ENCODE results near the gene ZFAND3. TPM values are rescaled to one million over a fixed set of nuclear protein-coding genes. Genes with fewer than 3 reads are reported as not detected.
A peak's percentile ranks its signal among the peaks of the same experiment; 100 is the strongest.

The ZFAND3 gene
- total RNA-seq, 1 donor from 2014 or later = 131 TPM

GRCh38 chr6:37809197-37809543 lies 10.4 kb upstream of the ZFAND3 start:
- H3K9ac ChIP-seq (ENCODE audit: low read length) = no peak overlapping the region
- H3K27me3 Mint-ChIP-seq (ENCODE audit: low read depth, unreplicated experiment) = peaks cover 21% of the 10 kb centered on the region
- no peak for FAIRE-seq
- peaks cover 2% of the 10 kb centered on the region for H3K4me1 Mint-ChIP-seq (ENCODE audit: low read depth, unreplicated experiment)
- H3K4me3 ChIP-seq (ENCODE audit: insufficient read depth, low read depth, low read length) = no peak overlapping the region
- no peaks in the 10 kb centered on the region for H3K9me3 ChIP-seq (ENCODE audit: insufficient read depth, low read depth, low read length)
- peaks cover 11% of the 10 kb centered on the region for H3K27me3 ChIP-seq (ENCODE audit: insufficient read depth, low read length)
- DNase-seq (ENCODE audit: low read depth) = peak; percentile 30
- no peaks in the 10 kb centered on the region for H4K20me1 ChIP-seq (ENCODE audit: insufficient read depth, low read length)
- H3K4me2 ChIP-seq (ENCODE audit: low read length) = no peak overlapping the region
- H2AFZ ChIP-seq (ENCODE audit: low read depth, low read length) = no peak overlapping the region
- H3K27ac Mint-ChIP-seq (ENCODE audit: unreplicated experiment) = no peak overlapping the region
- H3K36me3 Mint-ChIP-seq (ENCODE audit: low read depth, unreplicated experiment) = no peaks in the 10 kb centered on the region
- H3K4me1 ChIP-seq (ENCODE audit: insufficient read depth, low read length) = no peaks in the 10 kb centered on the region
- H3K79me2 ChIP-seq (ENCODE audit: insufficient read depth, low read length) = no peaks in the 10 kb centered on the region
- no peak for TF ChIP-seq EZH2 (IDR thresholded peaks at IDR 0.05; ENCODE audit: insufficient read depth, low read length)
- no peak for TF ChIP-seq CTCF (IDR thresholded peaks at IDR 0.05; ENCODE audit: insufficient read depth, low read depth, low read length)
- H3K4me3 Mint-ChIP-seq (ENCODE audit: unreplicated experiment) = no peak overlapping the region
- no peaks in the 10 kb centered on the region for H3K36me3 ChIP-seq (ENCODE audit: insufficient read depth, low read length)
- H3K27ac ChIP-seq (ENCODE audit: low read depth, low read length) = no peak overlapping the region
- peaks cover 2% of the 10 kb centered on the region for H3K9me3 Mint-ChIP-seq (ENCODE audit: unreplicated experiment)

- no peak overlapping the region for H3K4me3 Mint-ChIP-seq (ENCODE audit: unreplicated experiment)
- Histone ChIP-seq H3K4me3 (ENCODE audit: insufficient read depth, low read depth, low read length) (no peak overlapping the region), H3K4me1 (ENCODE audit: insufficient read depth, low read length) (peaks cover under 1% of the 10 kb centered on the region), H3K9me3 (ENCODE audit: insufficient read depth, low read depth, low read length) (no peaks in the 10 kb centered on the region), H4K20me1 (ENCODE audit: insufficient read depth, low read length) (no peaks in the 10 kb centered on the region), H3K79me2 (ENCODE audit: insufficient read depth, low read length) (no peaks in the 10 kb centered on the region), H3K4me2 (ENCODE audit: low read length) (no peak overlapping the region), H2AFZ (ENCODE audit: low read depth, low read length) (no peak overlapping the region), H3K9ac (ENCODE audit: low read length) (no peak overlapping the region), H3K36me3 (ENCODE audit: insufficient read depth, low read length) (no peaks in the 10 kb centered on the region), H3K27ac (ENCODE audit: low read depth, low read length) (no peak overlapping the region), H3K27me3 (ENCODE audit: insufficient read depth, low read length) (peaks cover 11% of the 10 kb centered on the region)
- peaks cover 18% of the 10 kb centered on the region for H3K4me1 Mint-ChIP-seq (ENCODE audit: low read depth, unreplicated experiment)
- no peak overlapping the region for H3K27ac Mint-ChIP-seq (ENCODE audit: unreplicated experiment)
- no peak for DNase-seq (ENCODE audit: low read depth)
- no peak for TF ChIP-seq EZH2 (IDR thresholded peaks at IDR 0.05; ENCODE audit: insufficient read depth, low read length)
- TF ChIP-seq CTCF (IDR thresholded peaks at IDR 0.05; ENCODE audit: insufficient read depth, low read depth, low read length) = no peak
- FAIRE-seq = no peak
- H3K27me3 Mint-ChIP-seq (ENCODE audit: low read depth, unreplicated experiment) = peaks cover 14% of the 10 kb centered on the region
- peaks cover 2% of the 10 kb centered on the region for H3K9me3 Mint-ChIP-seq (ENCODE audit: unreplicated experiment)
- no peaks in the 10 kb centered on the region for H3K36me3 Mint-ChIP-seq (ENCODE audit: low read depth, unreplicated experiment)
Measured at GRCh38 chr6:37812841-37813240, 6.7 kb upstream of the ZFAND3 start.

GRCh38 chr6:37814374-37814773 lies 5.2 kb upstream of the ZFAND3 start:
- no peaks in the 10 kb centered on the region for H3K27me3 Mint-ChIP-seq (ENCODE audit: low read depth, unreplicated experiment)
- Histone ChIP-seq H4K20me1 (ENCODE audit: insufficient read depth, low read length) (no peaks in the 10 kb centered on the region), H3K9me3 (ENCODE audit: insufficient read depth, low read depth, low read length) (no peaks in the 10 kb centered on the region), H3K27ac (ENCODE audit: low read depth, low read length) (no peak overlapping the region), H3K9ac (ENCODE audit: low read length) (no peak overlapping the region), H3K79me2 (ENCODE audit: insufficient read depth, low read length) (no peaks in the 10 kb centered on the region), H3K4me2 (ENCODE audit: low read length) (no peak overlapping the region), H3K4me1 (ENCODE audit: insufficient read depth, low read length) (peaks cover 7% of the 10 kb centered on the region), H3K36me3 (ENCODE audit: insufficient read depth, low read length) (no peaks in the 10 kb centered on the region), H2AFZ (ENCODE audit: low read depth, low read length) (no peak overlapping the region), H3K4me3 (ENCODE audit: insufficient read depth, low read depth, low read length) (no peak overlapping the region), H3K27me3 (ENCODE audit: insufficient read depth, low read length) (peaks cover 1% of the 10 kb centered on the region)
- peaks cover 2% of the 10 kb centered on the region for H3K9me3 Mint-ChIP-seq (ENCODE audit: unreplicated experiment)
- DNase-seq (ENCODE audit: low read depth) (no peak), FAIRE-seq (no peak)
- no peak overlapping the region for H3K27ac Mint-ChIP-seq (ENCODE audit: unreplicated experiment)
- no peaks in the 10 kb centered on the region for H3K36me3 Mint-ChIP-seq (ENCODE audit: low read depth, unreplicated experiment)
- no peak overlapping the region for H3K4me3 Mint-ChIP-seq (ENCODE audit: unreplicated experiment)
- TF ChIP-seq CTCF (IDR thresholded peaks at IDR 0.05; ENCODE audit: insufficient read depth, low read depth, low read length) (no peak), EZH2 (IDR thresholded peaks at IDR 0.05; ENCODE audit: insufficient read depth, low read length) (no peak)
- H3K4me1 Mint-ChIP-seq (ENCODE audit: low read depth, unreplicated experiment) = peaks cover 17% of the 10 kb centered on the region

All from astrocyte (in vitro differentiated cells and primary cell).